Upper lobe of left lung (tissue), 6 donors: ENCODE measurements around the gene ZDHHC9. TPM values are rescaled to one million over a fixed set of nuclear protein-coding genes. Genes with fewer than 3 reads are reported as not detected.

Experiments
- ATAC-seq, 2 donors: fragments of 200-7000 bp; cut with Tn5 transposase; one replicate each; pipeline ENCODE4 v1.9.1; 2022; ENCODE audit warnings: mild to moderate bottlenecking in 2 of 2, moderate library complexity in 2 of 2; ENCODE audit not compliant: low FRiP score in 2 of 2
- DNase-seq, 2 donors: peaks; one replicate each; pipeline ENCODE4 v3.0.0-alpha.2; 2019 to 2020
- H3K27ac ChIP-seq, 4 donors: fragments of 200-600 bp; sonication (generic); one replicate each; pipeline ENCODE4 v1.5.1; 2016 to 2019
- H3K27me3 ChIP-seq, 4 donors: fragments of 200-600 bp; sonication (generic); one replicate each; pipeline ENCODE4 v1.5.1; 2017 to 2019
- H3K36me3 ChIP-seq, 4 donors: fragments of 200-600 bp; sonication (generic); one replicate each; pipeline ENCODE4 v1.5.1; 2016 to 2019
- H3K4me1 ChIP-seq, 4 donors: fragments of 200-600 bp; sonication (generic); one replicate each; pipeline ENCODE4 v1.5.1; 2018 to 2019
- H3K4me3 ChIP-seq, 4 donors: fragments of 200-600 bp; sonication (generic); one replicate each; pipeline ENCODE4 v1.5.1; 2017 to 2019; ENCODE audit warnings: mild to moderate bottlenecking in 2 of 4, moderate library complexity in 1 of 4
- H3K9me3 ChIP-seq, 4 donors: fragments of 200-600 bp; sonication (generic); one replicate each; pipeline ENCODE4 v1.5.1; 2018 to 2019
- EP300 ChIP-seq, 4 donors: sonication (generic); formaldehyde crosslinking; IDR thresholded peaks; one replicate each; pipeline ENCODE4 v1.5.1; 2017; ENCODE audit warnings: antibody characterized with exemption in 4 of 4, control low read depth in 2 of 4
- POLR2A ChIP-seq, 4 donors: fragments of 450-650 bp; IDR thresholded peaks; one replicate each; pipeline ENCODE4 v1.5.1; 2016 to 2017; ENCODE audit warnings: antibody characterized with exemption in 4 of 4, mild to moderate bottlenecking in 2 of 4
- POLR2AphosphoS5 ChIP-seq, 2 donors: sonication (generic); formaldehyde crosslinking; IDR thresholded peaks; one replicate each; pipeline ENCODE4 v1.5.1; 2017; ENCODE audit warnings: antibody characterized with exemption in 2 of 2
- WGBS, 2 donors: methylation state at CpG; one replicate each; pipeline ENCODE4 v1.1.5; 2017 to 2018; 5-methylcytosine and 5-hydroxymethylcytosine counted together
- total RNA-seq, 6 donors: library from RNA; depleted of rRNA in 4 of 6; stranded (reverse); fragments of >200 nt in 4 of 6; gene quantifications; one replicate each; pipeline versions ENCODE4 v1.1.0 to v1.2.1, GENCODE V29; 2016 to 2021
- TF ChIP-seq, protein P1 (sequence below), 6 experiments: fragments of 450-650 bp in 4 of 6; fragments of 200-600 bp in 2 of 6; sonication (generic) in 2 of 6; IDR thresholded peaks; one replicate each; pipeline ENCODE4 v1.5.1; 2016 to 2019; ENCODE audit warnings: antibody characterized with exemption in 6 of 6
- donor health status: DM: no; HTN: no; CAD: no; lungs with moderate emphysema.
- donor health status: DM: no; HTN: yes; CAD: no; lungs with severe emphysema.

ZDHHC9 gene
- total RNA-seq, 6 donors from 2014 or later, result 16.8 to 67.8 (median 41.7) TPM

DNA sequence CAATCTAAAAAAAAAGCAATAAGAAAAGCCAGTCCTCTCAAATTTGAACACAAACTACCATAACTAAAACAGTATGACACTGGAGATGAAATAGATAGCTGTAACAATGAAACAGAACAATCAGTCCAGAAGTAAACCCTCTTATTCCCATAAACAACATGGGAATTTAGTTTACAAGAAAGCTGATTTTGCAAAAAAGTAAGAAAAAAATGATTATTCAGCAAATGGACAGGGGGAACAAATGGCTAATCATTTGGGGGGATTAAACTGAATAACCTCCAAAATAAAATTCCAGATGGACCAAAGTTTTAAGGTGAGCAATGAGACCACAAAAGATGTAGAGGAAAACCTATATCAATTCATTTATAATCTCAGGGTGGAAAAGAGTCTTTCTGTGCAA, 80.0 kb downstream of the ZDHHC9 start:
- Histone ChIP-seq H3K4me1 (peaks cover 0 to 7% (median 0%) of the 10 kb centered on the region in 4 donors), H3K27ac (no peak overlapping the region), H3K4me3 (no peak overlapping the region), H3K36me3 (no peaks in the 10 kb centered on the region), H3K27me3 (no peaks in the 10 kb centered on the region), H3K9me3 (no peaks in the 10 kb centered on the region)
- TF ChIP-seq POLR2A (IDR thresholded peaks at IDR 0.05) (no peak), EP300 (IDR thresholded peaks at IDR 0.05) (no peak), POLR2AphosphoS5 (IDR thresholded peaks at IDR 0.05) (no peak)
- TF ChIP-seq, protein P1, sequence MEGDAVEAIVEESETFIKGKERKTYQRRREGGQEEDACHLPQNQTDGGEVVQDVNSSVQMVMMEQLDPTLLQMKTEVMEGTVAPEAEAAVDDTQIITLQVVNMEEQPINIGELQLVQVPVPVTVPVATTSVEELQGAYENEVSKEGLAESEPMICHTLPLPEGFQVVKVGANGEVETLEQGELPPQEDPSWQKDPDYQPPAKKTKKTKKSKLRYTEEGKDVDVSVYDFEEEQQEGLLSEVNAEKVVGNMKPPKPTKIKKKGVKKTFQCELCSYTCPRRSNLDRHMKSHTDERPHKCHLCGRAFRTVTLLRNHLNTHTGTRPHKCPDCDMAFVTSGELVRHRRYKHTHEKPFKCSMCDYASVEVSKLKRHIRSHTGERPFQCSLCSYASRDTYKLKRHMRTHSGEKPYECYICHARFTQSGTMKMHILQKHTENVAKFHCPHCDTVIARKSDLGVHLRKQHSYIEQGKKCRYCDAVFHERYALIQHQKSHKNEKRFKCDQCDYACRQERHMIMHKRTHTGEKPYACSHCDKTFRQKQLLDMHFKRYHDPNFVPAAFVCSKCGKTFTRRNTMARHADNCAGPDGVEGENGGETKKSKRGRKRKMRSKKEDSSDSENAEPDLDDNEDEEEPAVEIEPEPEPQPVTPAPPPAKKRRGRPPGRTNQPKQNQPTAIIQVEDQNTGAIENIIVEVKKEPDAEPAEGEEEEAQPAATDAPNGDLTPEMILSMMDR (IDR thresholded peaks at IDR 0.05), result no peak
- DNase-seq, result no peak
- ATAC-seq, result no peak

DNA sequence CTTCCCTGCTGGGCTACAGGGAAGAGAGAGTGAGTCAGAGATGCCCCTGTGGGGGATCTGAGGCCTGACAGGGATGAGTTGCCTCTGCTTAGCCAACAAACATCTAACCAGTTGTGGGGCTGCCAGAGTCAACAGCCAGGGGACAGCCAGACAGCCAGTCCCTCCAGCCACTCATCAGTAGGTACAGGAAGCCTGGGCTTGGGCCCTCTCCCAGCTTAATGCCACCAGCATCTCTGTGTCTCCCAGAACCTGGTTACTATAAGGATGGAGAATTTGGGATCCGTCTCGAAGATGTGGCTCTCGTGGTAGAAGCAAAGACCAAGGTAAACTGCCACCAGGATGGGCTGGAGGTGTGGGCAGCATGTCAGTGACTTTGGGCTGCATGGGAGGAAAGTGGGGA, 81.2 kb downstream of the ZDHHC9 start:
- peaks cover 0 to 7% (median 0%) of the 10 kb centered on the region in 4 donors for H3K4me1 ChIP-seq
- no peak overlapping the region for H3K27ac ChIP-seq
- no peaks in the 10 kb centered on the region for H3K36me3 ChIP-seq
- H3K27me3 ChIP-seq, result no peaks in the 10 kb centered on the region
- TF ChIP-seq, protein P1 (IDR thresholded peaks at IDR 0.05), result no peak
- TF ChIP-seq POLR2AphosphoS5 (IDR thresholded peaks at IDR 0.05), result no peak
- no peak for TF ChIP-seq POLR2A (IDR thresholded peaks at IDR 0.05)
- ATAC-seq (no peak), DNase-seq (no peak)
- WGBS, 2 donors, result 96 to 100% methylated on average over 3 of the region's 3 CpGs
- no peak overlapping the region for H3K4me3 ChIP-seq
- H3K9me3 ChIP-seq, result no peaks in the 10 kb centered on the region

DNA sequence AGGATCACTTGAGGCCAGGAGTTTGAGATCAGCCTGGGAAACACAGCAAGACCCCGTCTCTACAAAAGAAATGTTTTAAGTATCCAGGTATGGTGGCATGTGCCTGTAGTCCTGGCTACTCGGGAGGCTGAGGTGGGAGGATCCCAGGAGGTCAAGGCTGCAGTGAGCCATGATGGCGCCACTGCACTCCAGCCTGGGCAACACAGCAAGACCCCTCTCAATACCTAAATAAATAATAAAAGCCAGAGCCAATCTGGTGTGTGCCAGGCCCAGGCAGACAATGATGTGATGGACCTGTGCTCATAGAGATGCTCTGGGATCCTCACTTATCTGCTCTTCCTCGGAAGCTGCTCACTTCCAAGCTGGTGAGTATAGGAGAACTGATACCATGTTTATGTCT, 82.1 kb downstream of the ZDHHC9 start:
- H3K4me1 ChIP-seq, result peaks cover 0 to 7% (median 0%) of the 10 kb centered on the region in 4 donors
- H3K9me3 ChIP-seq, result no peaks in the 10 kb centered on the region
- H3K36me3 ChIP-seq, result no peaks in the 10 kb centered on the region
- TF ChIP-seq EP300 (IDR thresholded peaks at IDR 0.05) (no peak), POLR2A (IDR thresholded peaks at IDR 0.05) (no peak), POLR2AphosphoS5 (IDR thresholded peaks at IDR 0.05) (no peak)
- TF ChIP-seq, protein P1 (IDR thresholded peaks at IDR 0.05), result no peak
- WGBS, 2 donors, result 81 to 100% methylated on average over 1 to 4 of the region's 4 CpGs
- ATAC-seq (no peak), DNase-seq (no peak)
- no peaks in the 10 kb centered on the region for H3K27me3 ChIP-seq
- no peak overlapping the region for H3K4me3 ChIP-seq
- no peak overlapping the region for H3K27ac ChIP-seq

DNA sequence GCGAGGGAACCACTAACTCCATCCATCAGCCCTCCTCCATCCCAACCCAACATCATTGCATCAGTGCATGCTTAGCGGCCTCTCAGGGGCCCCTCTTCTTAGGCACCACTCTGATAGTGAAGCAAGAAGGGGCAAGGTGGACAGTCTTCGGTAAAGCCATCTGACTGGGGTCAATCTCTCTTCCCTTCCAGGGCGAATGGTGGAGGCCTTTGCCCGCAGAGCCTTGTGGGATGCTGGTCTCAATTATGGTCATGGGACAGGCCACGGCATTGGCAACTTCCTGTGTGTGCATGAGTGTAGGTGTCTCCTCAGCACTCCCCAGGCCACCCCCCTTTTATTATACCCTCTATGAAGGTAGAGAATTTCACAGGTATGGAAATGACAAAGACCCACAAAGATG, 82.7 kb downstream of the ZDHHC9 start:
- ATAC-seq, result no peak
- WGBS, 2 donors, result 70 to 86% methylated on average over 3 to 6 of the region's 6 CpGs
- no peak overlapping the region for H3K4me3 ChIP-seq
- H3K27me3 ChIP-seq, result no peaks in the 10 kb centered on the region
- no peaks in the 10 kb centered on the region for H3K9me3 ChIP-seq
- H3K36me3 ChIP-seq, result no peaks in the 10 kb centered on the region
- no peak for DNase-seq
- TF ChIP-seq, protein P1 (IDR thresholded peaks at IDR 0.05), result no peak
- TF ChIP-seq POLR2AphosphoS5 (IDR thresholded peaks at IDR 0.05) (no peak), EP300 (IDR thresholded peaks at IDR 0.05) (no peak), POLR2A (IDR thresholded peaks at IDR 0.05) (no peak)
- H3K4me1 ChIP-seq, result peaks cover 0 to 7% (median 0%) of the 10 kb centered on the region in 4 donors
- no peak overlapping the region for H3K27ac ChIP-seq

DNA sequence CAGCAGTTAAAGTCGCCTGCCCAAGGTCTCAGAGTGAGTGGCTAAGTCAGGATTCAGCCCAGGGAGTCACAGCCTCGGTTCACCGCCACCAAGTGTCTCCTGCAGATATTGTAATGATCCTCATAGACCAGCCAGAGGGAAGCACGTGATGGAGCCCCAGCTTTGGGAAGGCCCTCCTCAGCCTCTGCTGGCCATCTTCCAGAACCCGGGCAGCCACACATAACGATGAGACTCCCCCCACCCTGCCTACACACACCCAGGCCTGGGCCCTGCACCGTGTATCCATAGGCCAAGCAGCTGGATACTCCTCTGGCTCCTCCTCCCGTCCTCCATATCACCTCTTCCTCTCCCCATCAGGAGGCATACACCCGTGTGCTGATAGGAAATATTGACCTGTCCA, 83.5 kb downstream of the ZDHHC9 start:
- no peaks in the 10 kb centered on the region for H3K36me3 ChIP-seq
- WGBS, 2 donors, result 52 to 90% methylated on average over 2 to 9 of the region's 9 CpGs
- peaks cover 0 to 7% (median 0%) of the 10 kb centered on the region in 4 donors for H3K4me1 ChIP-seq
- peak overlapping the region in 2 of 4 donors; percentile 70 to 73 for H3K27ac ChIP-seq
- ATAC-seq (peak; percentile 3 to 10), DNase-seq (no peak)
- no peaks in the 10 kb centered on the region for H3K9me3 ChIP-seq
- H3K27me3 ChIP-seq, result no peaks in the 10 kb centered on the region
- TF ChIP-seq EP300 (IDR thresholded peaks at IDR 0.05) (no peak), POLR2A (IDR thresholded peaks at IDR 0.05) (no peak), POLR2AphosphoS5 (IDR thresholded peaks at IDR 0.05) (no peak)
- TF ChIP-seq, protein P1 (IDR thresholded peaks at IDR 0.05), result no peak
- no peak overlapping the region for H3K4me3 ChIP-seq
